ENCODE measurements around the gene CCR4. TPM values are rescaled to one million over a fixed set of nuclear protein-coding genes. Genes with fewer than 3 reads are reported as not detected.

Gene CCR4
- total and polyA plus RNA-seq, 2 experiments from 2014 or later = 0.13 TPM; not detected in 1

GRCh38 chr3:32959371-32959770 lies 7.9 kb downstream of the CCR4 start:
- Histone ChIP-seq H3K79me2 (no peaks in the 10 kb centered on the region), H3K36me3 (replicated peaks; ENCODE audit: insufficient read depth, low read depth) (no peaks in the 10 kb centered on the region), H3K27ac (no peak overlapping the region), H3K27me3 (no peaks in the 10 kb centered on the region), H4K20me1 (ENCODE audit: insufficient read depth, poor library complexity, severe bottlenecking) (no peaks in the 10 kb centered on the region), H3K4me3 (no peak overlapping the region), H2AFZ (no peak overlapping the region), H3K4me1 (ENCODE audit: insufficient read depth) (peaks cover 5% of the 10 kb centered on the region), H3K4me2 (no peak overlapping the region), H3K9me3 (ENCODE audit: low read depth) (no peaks in the 10 kb centered on the region), H3K9me2 (replicated peaks; ENCODE audit: insufficient read depth) (no peaks in the 10 kb centered on the region)
- WGBS (ENCODE audit: low lambda C conversion rate, missing lambda C conversion rate) = 28% methylated on average over 3 of the region's 3 CpGs
- TF ChIP-seq EZH2phosphoT487 (IDR thresholded peaks at IDR 0.05; ENCODE audit: low read depth, severe bottlenecking, unreplicated experiment) (no peak), EZH2 (IDR thresholded peaks at IDR 0.05; ENCODE audit: borderline replicate concordance) (no peak), CTCF (IDR thresholded peaks at IDR 0.05; ENCODE audit: poor library complexity) (no peak)
- DNase-seq (ENCODE audit: low spot score) = no peak

GRCh38 chr3:32960404-32961170 lies 9.1 kb downstream of the CCR4 start:
- WGBS (ENCODE audit: low lambda C conversion rate, missing lambda C conversion rate) = 76% methylated on average over 4 of the region's 4 CpGs
- TF ChIP-seq CTCF (IDR thresholded peaks at IDR 0.05; ENCODE audit: poor library complexity) (no peak), EZH2phosphoT487 (IDR thresholded peaks at IDR 0.05; ENCODE audit: low read depth, severe bottlenecking, unreplicated experiment) (no peak), EZH2 (IDR thresholded peaks at IDR 0.05; ENCODE audit: borderline replicate concordance) (no peak)
- no peaks in the 10 kb centered on the region for H3K36me3 ChIP-seq (replicated peaks; ENCODE audit: insufficient read depth, low read depth)
- H3K4me2 ChIP-seq = no peak overlapping the region
- H3K9me2 ChIP-seq (replicated peaks; ENCODE audit: insufficient read depth) = no peaks in the 10 kb centered on the region
- peaks cover 5% of the 10 kb centered on the region for H3K4me1 ChIP-seq (ENCODE audit: insufficient read depth)
- no peaks in the 10 kb centered on the region for H3K79me2 ChIP-seq
- no peaks in the 10 kb centered on the region for H3K9me3 ChIP-seq (ENCODE audit: low read depth)
- no peak overlapping the region for H3K4me3 ChIP-seq
- no peak overlapping the region for H3K27ac ChIP-seq
- H3K27me3 ChIP-seq = no peaks in the 10 kb centered on the region
- H4K20me1 ChIP-seq (ENCODE audit: insufficient read depth, poor library complexity, severe bottlenecking) = no peaks in the 10 kb centered on the region
- H2AFZ ChIP-seq = no peak overlapping the region
- DNase-seq (ENCODE audit: low spot score) = no peak

GRCh38 chr3:32961189-32961715 lies 9.8 kb downstream of the CCR4 start:
- no peaks in the 10 kb centered on the region for H4K20me1 ChIP-seq (ENCODE audit: insufficient read depth, poor library complexity, severe bottlenecking)
- H3K9me2 ChIP-seq (replicated peaks; ENCODE audit: insufficient read depth) = no peaks in the 10 kb centered on the region
- no peak overlapping the region for H3K4me3 ChIP-seq
- H3K27me3 ChIP-seq = no peaks in the 10 kb centered on the region
- no peaks in the 10 kb centered on the region for H3K36me3 ChIP-seq (replicated peaks; ENCODE audit: insufficient read depth, low read depth)
- no peaks in the 10 kb centered on the region for H3K79me2 ChIP-seq
- no peak overlapping the region for H2AFZ ChIP-seq
- H3K9me3 ChIP-seq (ENCODE audit: low read depth) = no peaks in the 10 kb centered on the region
- no peak overlapping the region for H3K27ac ChIP-seq
- peaks cover 5% of the 10 kb centered on the region for H3K4me1 ChIP-seq (ENCODE audit: insufficient read depth)
- 77% methylated on average over 5 of the region's 5 CpGs for WGBS (ENCODE audit: low lambda C conversion rate, missing lambda C conversion rate)
- H3K4me2 ChIP-seq = no peak overlapping the region
- DNase-seq (ENCODE audit: low spot score) = no peak
- TF ChIP-seq CTCF (IDR thresholded peaks at IDR 0.05; ENCODE audit: poor library complexity) (no peak), EZH2phosphoT487 (IDR thresholded peaks at IDR 0.05; ENCODE audit: low read depth, severe bottlenecking, unreplicated experiment) (no peak), EZH2 (IDR thresholded peaks at IDR 0.05; ENCODE audit: borderline replicate concordance) (no peak)
